ENCODE measurements around the gene NUAK2. TPM values are rescaled to one million over a fixed set of nuclear protein-coding genes. Genes with fewer than 3 reads are reported as not detected.
A peak's percentile ranks its signal among the peaks of the same experiment; 100 is the strongest.

NUAK2 gene
- 10 to 100 TPM; 14.9 to 15.3 TPM for total RNA-seq
- polyA plus RNA-seq (2013, experiment 1 of 2): 15.6 TPM
- polyA plus RNA-seq (2013, experiment 2 of 2): 18.8 TPM
- 0.80 to 68.2 (median 16.5) reads per million in 172 experiments for total RNA-seq

- Mint-ChIP-seq H3K4me1 (ENCODE audit: low read depth) (peaks cover 71% of the 10 kb centered on the region), H3K9me3 (no peaks in the 10 kb centered on the region), H3K27me3 (no peaks in the 10 kb centered on the region), H3K27ac (peak within 1 kb of the TSS; percentile 99), H3K4me3 (peak within 1 kb of the TSS; percentile 98), H3K36me3 (ENCODE audit: low read depth) (peaks cover 36% of the 10 kb centered on the region)
- H3K9me3 ChIP-seq (ENCODE audit: control insufficient read depth in 1 of 2, insufficient read depth in 1 of 2, low read length in 2 of 2): no peaks in the 10 kb centered on the region
- peaks cover 67% of the 10 kb centered on the region for H3K4me1 ChIP-seq (ENCODE audit: insufficient read depth, low read length)
- ATAC-seq (ENCODE audit: poor library complexity): peak; percentile 88
- peak within 1 kb of the TSS in 1 of 2 donors; percentile 87 for H3K27ac ChIP-seq (ENCODE audit: low read depth in 1 of 2, low read length in 2 of 2)
- POLR2A ChIA-PET: interaction anchor here (0.7 to 17.2 kb wide), 12 partner anchors 13 to 310 kb away, joined by 3 to 918 read pairs (median 4); partner anchors contain the start of genes RBBP5 and TMCC2
- CTCF ChIA-PET: interaction anchor here (0.9 to 13.8 kb wide), 9 partner anchors 14 to 164 kb away, joined by 3 to 322 read pairs (median 5); no protein-coding TSS in a partner anchor
- intact Hi-C loops (cut with DNase I, micrococcal nuclease): loop anchor here (1.0 to 5.0 kb wide), 7 partner anchors 8 to 109 kb away; partner anchors contain the start of gene DSTYK (in 1 of the 2)
- H3K36me3 ChIP-seq (ENCODE audit: insufficient read depth, low read length): peaks cover 6% of the 10 kb centered on the region
- peak within 1 kb of the TSS; percentile 78 for H3K4me3 ChIP-seq (ENCODE audit: low read length)
- peak; percentile 44 for TF ChIP-seq CTCF (IDR thresholded peaks at IDR 0.05)
- H3K27me3 ChIP-seq (ENCODE audit: control insufficient read depth in 1 of 2, insufficient read depth in 2 of 2, low read length in 2 of 2): no peaks in the 10 kb centered on the region
- peak; percentile 68 to 93 (median 86) for DNase-seq
These were observed at the start of gene NUAK2 for GRCh38 chr1:205321162-205321958. NUAK2 (minus strand) TSS chr1:205321745; CDS start chr1:205321628, 117 bp downstream.

GRCh38 chr1:205370780-205371179, 49.2 kb upstream of the NUAK2 start:
- no peaks in the 10 kb centered on the region for H3K36me3 ChIP-seq (ENCODE audit: insufficient read depth, low read length)
- no peak for TF ChIP-seq CTCF (IDR thresholded peaks at IDR 0.05)
- POLR2A ChIA-PET: no interaction called here
- peaks cover 15% of the 10 kb centered on the region for H3K4me1 ChIP-seq (ENCODE audit: insufficient read depth, low read length)
- DNase-seq (no peak), ATAC-seq (ENCODE audit: poor library complexity) (no peak)
- H3K27me3 ChIP-seq (ENCODE audit: control insufficient read depth in 1 of 2, insufficient read depth in 2 of 2, low read length in 2 of 2): peaks cover 0 to 4% of the 10 kb centered on the region in 2 experiments
- no peaks in the 10 kb centered on the region for H3K9me3 ChIP-seq (ENCODE audit: control insufficient read depth in 1 of 2, insufficient read depth in 1 of 2, low read length in 2 of 2)
- Mint-ChIP-seq H3K36me3 (ENCODE audit: low read depth) (no peaks in the 10 kb centered on the region), H3K27me3 (peaks cover 14% of the 10 kb centered on the region), H3K27ac (no peak overlapping the region), H3K4me1 (ENCODE audit: low read depth) (peaks cover 21% of the 10 kb centered on the region), H3K4me3 (no peak overlapping the region), H3K9me3 (no peaks in the 10 kb centered on the region)
- H3K4me3 ChIP-seq (ENCODE audit: low read length): no peak overlapping the region
- no peak overlapping the region for H3K27ac ChIP-seq (ENCODE audit: low read depth in 1 of 2, low read length in 2 of 2)
- intact Hi-C loops (cut with DNase I, micrococcal nuclease): no loop called here
- CTCF ChIA-PET: no interaction called here

- no peaks in the 10 kb centered on the region for H3K36me3 Mint-ChIP-seq (ENCODE audit: low read depth)
- intact Hi-C loops (cut with DNase I, micrococcal nuclease): no loop called here
- H3K36me3 ChIP-seq (ENCODE audit: insufficient read depth, low read length): no peaks in the 10 kb centered on the region
- no peaks in the 10 kb centered on the region for H3K9me3 ChIP-seq (ENCODE audit: control insufficient read depth in 1 of 2, insufficient read depth in 1 of 2, low read length in 2 of 2)
- H3K4me1 Mint-ChIP-seq (ENCODE audit: low read depth): peaks cover 16% of the 10 kb centered on the region
- ChIA-PET POLR2A (no interaction called here), CTCF (no interaction called here)
- H3K4me3 ChIP-seq (ENCODE audit: low read length): no peak overlapping the region
- H3K27ac Mint-ChIP-seq: no peak overlapping the region
- peaks cover 13% of the 10 kb centered on the region for H3K27me3 Mint-ChIP-seq
- H3K4me3 Mint-ChIP-seq: no peak overlapping the region
- peaks cover 0 to 3% of the 10 kb centered on the region in 2 experiments for H3K27me3 ChIP-seq (ENCODE audit: control insufficient read depth in 1 of 2, insufficient read depth in 2 of 2, low read length in 2 of 2)
- ATAC-seq (ENCODE audit: poor library complexity) (no peak), DNase-seq (no peak)
- peaks cover 10% of the 10 kb centered on the region for H3K4me1 ChIP-seq (ENCODE audit: insufficient read depth, low read length)
- no peak overlapping the region for H3K27ac ChIP-seq (ENCODE audit: low read depth in 1 of 2, low read length in 2 of 2)
- no peaks in the 10 kb centered on the region for H3K9me3 Mint-ChIP-seq
- TF ChIP-seq CTCF (IDR thresholded peaks at IDR 0.05): no peak
These were observed 48.2 kb upstream of the NUAK2 start for GRCh38 chr1:205369701-205370123.
